ENCODE results near the gene OR51B5. TPM values are rescaled to one million over a fixed set of nuclear protein-coding genes. Genes with fewer than 3 reads are reported as not detected.

The OR51B5 gene, protein sequence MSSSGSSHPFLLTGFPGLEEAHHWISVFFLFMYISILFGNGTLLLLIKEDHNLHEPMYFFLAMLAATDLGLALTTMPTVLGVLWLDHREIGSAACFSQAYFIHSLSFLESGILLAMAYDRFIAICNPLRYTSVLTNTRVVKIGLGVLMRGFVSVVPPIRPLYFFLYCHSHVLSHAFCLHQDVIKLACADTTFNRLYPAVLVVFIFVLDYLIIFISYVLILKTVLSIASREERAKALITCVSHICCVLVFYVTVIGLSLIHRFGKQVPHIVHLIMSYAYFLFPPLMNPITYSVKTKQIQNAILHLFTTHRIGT
- total RNA-seq (1.4 and 3.6 TPM in 2 replicates), polyA plus RNA-seq (0.25 and 1.1 TPM in 2 replicates)

- H3K27ac ChIP-seq: no peak within 1 kb of the TSS
- no peak for TF ChIP-seq CTCF (IDR thresholded peaks at IDR 0.05; ENCODE audit: low read depth, low read length)
- no peak for DNase-seq (ENCODE audit: low read depth in 1 of 2, low spot score in 1 of 2)
- no peaks in the 10 kb centered on the region for H3K27me3 ChIP-seq
- H3K4me1 ChIP-seq (ENCODE audit: low read depth): no peaks in the 10 kb centered on the region
- H3K4me3 ChIP-seq: no peak within 1 kb of the TSS
- H3K36me3 ChIP-seq: no peaks in the 10 kb centered on the region
- H3K9me3 ChIP-seq (ENCODE audit: low read depth): no peaks in the 10 kb centered on the region
Measured at GRCh38 chr11:5343474-5344335, at the start of gene OR51B5. TSS of gene OR51B5 (minus strand) at chr11:5343524. CDS start at chr11:5343524, 0 bp downstream.

- H3K27me3 ChIP-seq: no peaks in the 10 kb centered on the region
- no peaks in the 10 kb centered on the region for H3K9me3 ChIP-seq (ENCODE audit: low read depth)
- H3K36me3 ChIP-seq: no peaks in the 10 kb centered on the region
- H3K4me1 ChIP-seq (ENCODE audit: low read depth): no peaks in the 10 kb centered on the region
- no peak for DNase-seq (ENCODE audit: low read depth in 1 of 2, low spot score in 1 of 2)
- H3K4me3 ChIP-seq: no peak overlapping the region
- no peak for TF ChIP-seq CTCF (IDR thresholded peaks at IDR 0.05; ENCODE audit: low read depth, low read length)
- H3K27ac ChIP-seq: no peak overlapping the region
Measured at GRCh38 chr11:5390210-5390609, 46.9 kb upstream of the OR51B5 start.

- Histone ChIP-seq H3K4me1 (ENCODE audit: low read depth) (no peaks in the 10 kb centered on the region), H3K27me3 (no peaks in the 10 kb centered on the region), H3K36me3 (no peaks in the 10 kb centered on the region), H3K27ac (no peak overlapping the region), H3K4me3 (no peak overlapping the region), H3K9me3 (ENCODE audit: low read depth) (no peaks in the 10 kb centered on the region)
- no peak for DNase-seq (ENCODE audit: low read depth in 1 of 2, low spot score in 1 of 2)
- TF ChIP-seq CTCF (IDR thresholded peaks at IDR 0.05; ENCODE audit: low read depth, low read length): no peak
Measured at GRCh38 chr11:5384335-5384734, 41.0 kb upstream of the OR51B5 start.

GRCh38 chr11:5383576-5383975 is 40.3 kb upstream of the OR51B5 start, which contains the start of gene OR51M1:
TSS of gene OR51M1 (plus strand) at chr11:5383812. CDS start at chr11:5389399, 5,587 bp downstream.
- no peak within 1 kb of the TSS for H3K27ac ChIP-seq
- no peak within 1 kb of the TSS for H3K4me3 ChIP-seq

More at GRCh38 chr11:5383576-5383975, 40.3 kb upstream of the OR51B5 start, which contains the start of gene OR51M1:
- TF ChIP-seq CTCF (IDR thresholded peaks at IDR 0.05; ENCODE audit: low read depth, low read length): no peak
- no peaks in the 10 kb centered on the region for H3K4me1 ChIP-seq (ENCODE audit: low read depth)
- no peak for DNase-seq (ENCODE audit: low read depth in 1 of 2, low spot score in 1 of 2)
- no peaks in the 10 kb centered on the region for H3K27me3 ChIP-seq
- H3K36me3 ChIP-seq: no peaks in the 10 kb centered on the region
- no peaks in the 10 kb centered on the region for H3K9me3 ChIP-seq (ENCODE audit: low read depth)

Data from cardiac muscle cell (in vitro differentiated cells and primary cell).